IPS-18a (cell line): Measurements from ENCODE around the gene SLC22A7.

Experiments
- H3K27ac ChIP-seq: one replicate; pipeline ENCODE4 v1.5.1; 2013; ENCODE audit warnings: low read length
- H3K27me3 ChIP-seq: one replicate; pipeline ENCODE4 v1.6.1; 2013; ENCODE audit warnings: mild to moderate bottlenecking, low read length; ENCODE audit not compliant: control insufficient read depth, insufficient read depth
- H3K36me3 ChIP-seq: one replicate; pipeline ENCODE4 v1.6.1; 2013; ENCODE audit warnings: low read depth, low read length; ENCODE audit not compliant: control insufficient read depth
- H3K4me1 ChIP-seq: one replicate; pipeline ENCODE4 v1.6.1; 2013; ENCODE audit warnings: low read depth, low read length; ENCODE audit not compliant: control insufficient read depth
- H3K4me3 ChIP-seq: one replicate; pipeline ENCODE4 v1.5.1; 2013; ENCODE audit warnings: low read length
- H3K9ac ChIP-seq: one replicate; pipeline ENCODE4 v1.6.1; 2013; ENCODE audit warnings: mild to moderate bottlenecking, low read length, moderate library complexity
- H3K9me3 ChIP-seq: one replicate; pipeline ENCODE4 v1.6.1; 2013; ENCODE audit warnings: low read depth, low read length; ENCODE audit not compliant: control insufficient read depth

SLC22A7 gene

GRCh38 chr6:43308101-43308989, 10.3 kb downstream of the SLC22A7 start, which contains the start of gene CRIP3:
Gene CRIP3 (minus strand): TSS chr6:43308826. CDS start chr6:43308792, 34 bp downstream.
- peak within 1 kb of the TSS; percentile 67 for H3K4me3 ChIP-seq
- no peak within 1 kb of the TSS for H3K27ac ChIP-seq
- H3K9ac ChIP-seq: peak within 1 kb of the TSS; percentile 74
- no peaks in the 10 kb centered on the region for H3K9me3 ChIP-seq
- H3K4me1 ChIP-seq: peaks cover 16% of the 10 kb centered on the region
- H3K36me3 ChIP-seq: no peaks in the 10 kb centered on the region
- peaks cover 5% of the 10 kb centered on the region for H3K27me3 ChIP-seq

DNA sequence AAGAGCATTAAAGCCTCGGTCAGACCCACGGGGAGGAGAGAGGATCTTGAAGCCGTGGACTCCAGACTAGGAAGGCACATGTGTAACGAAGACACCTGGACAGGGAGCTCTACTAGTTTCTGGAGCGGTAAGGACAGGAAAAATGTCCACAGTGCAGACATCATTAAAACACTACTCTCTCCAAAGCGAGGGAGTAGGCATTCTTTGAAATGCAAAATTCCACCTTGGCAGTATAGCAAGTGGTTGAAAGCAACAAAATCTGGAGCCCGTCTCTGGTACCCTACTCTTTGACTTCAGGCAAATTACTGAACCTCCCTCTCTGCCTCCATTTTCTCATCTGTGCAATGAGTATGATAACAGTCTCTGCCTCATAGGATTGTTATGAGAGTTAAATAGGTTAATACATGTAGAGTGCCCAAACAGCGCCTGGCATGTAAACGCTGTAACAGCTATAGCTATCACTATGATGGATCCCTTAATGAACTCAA, 11.0 kb downstream of the SLC22A7 start:
- Histone ChIP-seq H3K9me3 (no peaks in the 10 kb centered on the region), H3K4me1 (peaks cover 16% of the 10 kb centered on the region), H3K27ac (no peak overlapping the region), H3K4me3 (peak overlapping the region; percentile 67), H3K36me3 (no peaks in the 10 kb centered on the region), H3K9ac (peak overlapping the region; percentile 74), H3K27me3 (peaks cover 5% of the 10 kb centered on the region)

GRCh38 chr6:43310134-43310533, 12.1 kb downstream of the SLC22A7 start:
- peaks cover 15% of the 10 kb centered on the region for H3K4me1 ChIP-seq

DNA sequence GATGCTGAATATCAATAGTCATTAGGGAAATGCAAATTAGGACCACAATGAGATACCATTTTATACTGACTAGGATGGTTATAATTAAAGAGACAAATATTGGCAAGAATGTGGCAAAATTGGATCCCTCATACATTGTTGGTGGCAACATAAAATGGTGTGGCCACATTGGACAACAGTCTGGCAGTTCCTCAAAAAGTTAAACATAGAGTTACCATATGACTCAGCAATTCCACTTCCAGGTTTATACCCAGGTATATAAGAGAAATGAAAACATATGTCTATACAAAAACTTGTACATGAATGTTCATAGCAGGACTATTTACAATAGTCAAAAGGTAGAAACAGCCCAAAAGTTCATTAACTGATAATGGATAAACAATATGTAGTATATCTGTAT, 12.6 kb downstream of the SLC22A7 start:
- peaks cover 5% of the 10 kb centered on the region for H3K27me3 ChIP-seq
- peaks cover 11% of the 10 kb centered on the region for H3K4me1 ChIP-seq
- H3K36me3 ChIP-seq: no peaks in the 10 kb centered on the region
- H3K27ac ChIP-seq: no peak overlapping the region
- no peak overlapping the region for H3K9ac ChIP-seq
- H3K4me3 ChIP-seq: no peak overlapping the region
- H3K9me3 ChIP-seq: no peaks in the 10 kb centered on the region

More at GRCh38 chr6:43310134-43310533, 12.1 kb downstream of the SLC22A7 start:
- Histone ChIP-seq H3K27ac (no peak overlapping the region), H3K4me3 (no peak overlapping the region), H3K9ac (no peak overlapping the region), H3K9me3 (no peaks in the 10 kb centered on the region), H3K27me3 (peaks cover 5% of the 10 kb centered on the region), H3K36me3 (no peaks in the 10 kb centered on the region)

- no peak overlapping the region for H3K27ac ChIP-seq
- no peak overlapping the region for H3K9ac ChIP-seq
- H3K4me3 ChIP-seq: no peak overlapping the region
- peaks cover 5% of the 10 kb centered on the region for H3K27me3 ChIP-seq
- H3K9me3 ChIP-seq: no peaks in the 10 kb centered on the region
- H3K4me1 ChIP-seq: peaks cover 11% of the 10 kb centered on the region
- H3K36me3 ChIP-seq: no peaks in the 10 kb centered on the region
These were observed 13.6 kb downstream of the SLC22A7 start for GRCh38 chr6:43311666-43312065.

- Histone ChIP-seq H3K4me3 (no peak overlapping the region), H3K9me3 (no peaks in the 10 kb centered on the region), H3K27me3 (peaks cover 5% of the 10 kb centered on the region), H3K36me3 (no peaks in the 10 kb centered on the region), H3K4me1 (peaks cover 12% of the 10 kb centered on the region), H3K27ac (no peak overlapping the region), H3K9ac (no peak overlapping the region)
These were observed 15.8 kb downstream of the SLC22A7 start for GRCh38 chr6:43313813-43314212.

- Histone ChIP-seq H3K9me3 (no peaks in the 10 kb centered on the region), H3K36me3 (no peaks in the 10 kb centered on the region), H3K4me3 (no peak overlapping the region), H3K27ac (no peak overlapping the region), H3K9ac (no peak overlapping the region), H3K4me1 (peaks cover 7% of the 10 kb centered on the region), H3K27me3 (no peaks in the 10 kb centered on the region)
These were observed 20.0 kb downstream of the SLC22A7 start for GRCh38 chr6:43318011-43318410.

- Histone ChIP-seq H3K27me3 (no peaks in the 10 kb centered on the region), H3K27ac (no peak overlapping the region), H3K4me1 (no peaks in the 10 kb centered on the region), H3K9ac (no peak overlapping the region), H3K36me3 (no peaks in the 10 kb centered on the region), H3K4me3 (no peak overlapping the region), H3K9me3 (no peaks in the 10 kb centered on the region)
These were observed 27.8 kb downstream of the SLC22A7 start for GRCh38 chr6:43325876-43326275.

GRCh38 chr6:43328528-43328927, 30.5 kb downstream of the SLC22A7 start:
- Histone ChIP-seq H3K4me1 (no peaks in the 10 kb centered on the region), H3K27me3 (no peaks in the 10 kb centered on the region), H3K9ac (no peak overlapping the region), H3K4me3 (no peak overlapping the region), H3K9me3 (no peaks in the 10 kb centered on the region), H3K27ac (no peak overlapping the region), H3K36me3 (no peaks in the 10 kb centered on the region)

- no peaks in the 10 kb centered on the region for H3K27me3 ChIP-seq
- H3K9me3 ChIP-seq: no peaks in the 10 kb centered on the region
- no peak overlapping the region for H3K27ac ChIP-seq
- H3K36me3 ChIP-seq: no peaks in the 10 kb centered on the region
- no peak overlapping the region for H3K9ac ChIP-seq
- H3K4me3 ChIP-seq: no peak overlapping the region
- no peaks in the 10 kb centered on the region for H3K4me1 ChIP-seq
These were observed 33.4 kb downstream of the SLC22A7 start for GRCh38 chr6:43331470-43331869.

DNA sequence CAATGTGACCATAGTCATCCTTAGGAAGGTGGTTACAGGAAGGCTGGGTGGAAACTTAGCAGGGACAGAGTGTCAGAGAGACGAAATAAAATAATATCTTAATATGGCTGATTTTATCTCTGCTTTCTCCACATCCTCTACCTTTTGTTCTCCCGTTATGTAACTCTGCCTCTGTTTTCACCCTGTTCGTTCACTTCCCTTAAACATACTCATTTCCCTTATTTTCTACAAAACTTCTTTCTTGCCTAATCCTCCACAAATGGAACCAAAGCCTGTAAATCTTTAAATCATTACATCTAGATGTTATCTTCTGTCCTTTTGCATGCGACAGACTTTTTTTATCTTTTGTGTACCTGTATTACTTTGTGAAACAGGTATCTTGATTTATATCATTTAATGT, 33.8 kb downstream of the SLC22A7 start:
- Histone ChIP-seq H3K4me3 (no peak overlapping the region), H3K27me3 (no peaks in the 10 kb centered on the region), H3K4me1 (no peaks in the 10 kb centered on the region), H3K36me3 (no peaks in the 10 kb centered on the region), H3K27ac (no peak overlapping the region), H3K9me3 (no peaks in the 10 kb centered on the region), H3K9ac (no peak overlapping the region)
